ENCODE results near the gene MRGPRG.
"Not testable (repeated sequence)": the region's sequence is repeated elsewhere in the genome, so short reads cannot be mapped to it uniquely, and the experiment has no call there.

MRGPRG gene, protein sequence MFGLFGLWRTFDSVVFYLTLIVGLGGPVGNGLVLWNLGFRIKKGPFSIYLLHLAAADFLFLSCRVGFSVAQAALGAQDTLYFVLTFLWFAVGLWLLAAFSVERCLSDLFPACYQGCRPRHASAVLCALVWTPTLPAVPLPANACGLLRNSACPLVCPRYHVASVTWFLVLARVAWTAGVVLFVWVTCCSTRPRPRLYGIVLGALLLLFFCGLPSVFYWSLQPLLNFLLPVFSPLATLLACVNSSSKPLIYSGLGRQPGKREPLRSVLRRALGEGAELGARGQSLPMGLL

DNA sequence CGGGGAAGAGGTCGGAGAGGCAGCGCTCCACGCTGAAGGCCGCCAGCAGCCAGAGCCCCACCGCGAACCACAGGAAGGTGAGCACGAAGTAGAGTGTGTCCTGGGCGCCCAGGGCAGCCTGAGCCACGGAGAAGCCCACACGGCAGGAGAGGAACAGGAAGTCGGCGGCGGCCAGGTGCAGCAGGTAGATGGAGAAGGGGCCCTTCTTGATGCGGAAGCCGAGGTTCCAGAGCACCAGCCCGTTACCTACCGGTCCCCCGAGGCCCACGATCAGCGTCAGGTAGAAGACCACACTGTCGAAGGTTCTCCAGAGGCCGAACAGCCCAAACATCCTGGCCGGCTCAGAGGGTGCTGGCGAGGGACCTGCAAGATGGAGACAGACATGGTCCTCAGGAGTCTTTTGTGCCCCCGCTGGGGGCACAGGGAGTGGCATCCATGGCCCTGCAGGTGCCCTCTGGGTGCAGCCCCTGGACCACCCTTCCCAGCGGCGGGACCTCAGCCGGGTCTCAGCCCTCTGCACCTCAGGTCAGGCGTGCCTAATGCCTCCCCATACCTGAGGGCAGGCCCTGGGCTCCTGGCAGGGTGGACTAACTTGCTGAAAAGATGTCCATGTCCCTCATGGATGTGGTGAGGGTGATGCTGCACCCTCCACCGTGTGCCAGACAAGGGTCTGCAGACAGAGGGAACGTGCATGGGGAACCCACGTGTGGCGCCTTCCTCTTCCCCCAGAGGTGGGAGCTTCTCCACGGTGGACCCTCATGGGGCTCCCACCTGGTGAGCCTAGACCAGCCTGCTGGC is at the start of gene MRGPRG:
Gene MRGPRG (minus strand): TSS at position 331 of the 798 bp plus-strand sequence. CDS start 0 bp downstream, at position 331.
- DNase-seq (ENCODE audit: low read depth) = no peak

DNA sequence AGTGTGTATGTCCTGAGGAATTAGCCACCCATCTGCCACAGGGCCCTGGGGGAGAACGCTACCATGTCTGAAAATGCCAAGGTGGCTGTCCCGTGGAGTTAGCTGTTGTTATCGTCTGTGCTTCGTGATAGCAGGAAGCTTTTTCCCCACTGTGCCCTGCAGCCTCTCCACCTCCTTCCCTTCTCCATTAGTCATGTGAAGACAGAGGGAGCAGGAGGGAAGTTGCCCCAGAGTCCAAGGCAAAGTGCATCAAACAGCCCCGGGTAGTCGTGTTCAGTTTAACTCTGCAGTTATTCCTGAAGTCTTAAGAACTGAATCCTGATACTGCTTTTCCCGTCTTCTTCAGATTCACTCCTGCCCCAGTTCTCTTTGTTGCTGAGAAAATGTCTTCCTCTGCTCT is 43.9 kb upstream of the MRGPRG start:
- DNase-seq (ENCODE audit: low read depth) = not testable (repeated sequence)

DNA sequence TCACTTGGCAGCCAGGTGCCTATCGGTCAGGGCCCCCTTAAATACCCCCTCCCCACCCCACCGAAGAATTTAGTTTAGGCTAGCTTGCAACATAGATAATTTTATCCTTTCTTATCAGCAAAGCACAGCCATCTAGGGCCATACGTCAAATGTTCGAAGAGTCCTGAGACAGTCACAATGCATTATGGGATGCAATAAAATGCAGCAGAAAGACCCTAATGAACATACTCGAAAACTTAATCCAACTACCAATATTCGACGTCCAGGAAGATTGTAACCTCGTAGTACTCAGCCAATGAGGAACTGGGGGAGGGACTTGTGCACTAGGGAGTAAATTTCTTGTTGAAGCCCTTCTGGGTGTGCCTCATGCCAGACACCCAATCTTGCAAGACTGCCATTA is 43.2 kb upstream of the MRGPRG start:
- not testable (repeated sequence) for DNase-seq (ENCODE audit: low read depth)

DNA sequence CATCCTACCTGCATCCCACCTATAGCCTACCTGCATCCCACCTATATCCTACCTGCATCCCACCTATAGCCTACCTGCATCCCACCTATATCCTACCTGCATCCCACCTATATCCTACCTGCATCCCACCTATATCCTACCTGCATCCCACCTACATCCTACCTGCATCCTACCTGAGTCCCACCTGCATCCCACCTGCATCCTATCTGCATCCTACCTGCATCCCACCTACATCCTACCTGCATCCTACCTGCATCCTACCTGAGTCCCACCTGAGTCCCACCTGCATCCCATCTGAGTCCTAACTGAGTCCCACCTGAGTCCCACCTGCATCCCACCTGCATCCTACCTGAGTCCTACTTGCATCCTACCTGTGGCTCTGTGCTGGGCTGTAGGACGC is 38.9 kb upstream of the MRGPRG start:
- DNase-seq (ENCODE audit: low read depth) = not testable (repeated sequence)

GRCh38 chr11:3255241-3255640 is 36.6 kb upstream of the MRGPRG start:
- DNase-seq (ENCODE audit: low read depth) = not testable (repeated sequence)

GRCh38 chr11:3254773-3255172 is 36.2 kb upstream of the MRGPRG start:
- DNase-seq (ENCODE audit: low read depth) = not testable (repeated sequence)

DNA sequence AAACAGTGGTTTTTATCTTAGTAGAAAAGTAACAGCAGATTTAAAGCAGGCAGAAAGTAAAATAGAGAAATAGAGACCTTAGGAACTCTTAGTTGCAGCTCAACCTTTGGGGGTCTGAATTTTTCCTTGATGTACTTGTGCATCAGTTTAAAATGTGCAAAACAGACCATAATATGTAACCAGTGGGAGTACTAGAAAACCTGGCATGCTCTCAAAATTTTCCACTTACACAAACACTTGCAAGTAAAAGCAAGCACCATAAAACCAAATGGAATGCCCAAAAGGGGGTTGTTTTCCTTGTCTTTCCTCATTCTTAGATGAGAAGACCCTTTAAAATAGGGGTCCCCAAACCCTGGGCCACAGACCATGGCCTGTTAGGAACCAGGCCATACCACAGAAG is 26.5 kb upstream of the MRGPRG start:
- DNase-seq (ENCODE audit: low read depth) = no peak

DNA sequence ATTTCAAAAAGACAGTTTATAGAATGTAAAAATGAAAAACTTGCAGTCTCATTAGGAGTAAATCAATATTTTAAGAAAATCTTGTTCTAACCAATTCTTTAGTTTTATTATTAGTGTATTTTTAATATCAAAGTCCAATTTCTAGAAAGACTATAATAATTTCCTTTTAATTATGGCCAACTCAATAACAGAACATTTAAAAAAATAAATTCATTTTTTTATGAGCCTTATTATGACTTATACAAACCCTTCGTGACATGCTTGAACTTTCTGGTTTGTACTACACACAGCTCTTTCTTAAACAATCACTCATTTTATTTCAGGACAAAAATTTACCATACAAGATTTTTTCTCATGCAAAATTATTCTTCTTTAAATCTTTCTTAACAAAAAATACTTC is 25.3 kb upstream of the MRGPRG start:
- no peak for DNase-seq (ENCODE audit: low read depth)

DNA sequence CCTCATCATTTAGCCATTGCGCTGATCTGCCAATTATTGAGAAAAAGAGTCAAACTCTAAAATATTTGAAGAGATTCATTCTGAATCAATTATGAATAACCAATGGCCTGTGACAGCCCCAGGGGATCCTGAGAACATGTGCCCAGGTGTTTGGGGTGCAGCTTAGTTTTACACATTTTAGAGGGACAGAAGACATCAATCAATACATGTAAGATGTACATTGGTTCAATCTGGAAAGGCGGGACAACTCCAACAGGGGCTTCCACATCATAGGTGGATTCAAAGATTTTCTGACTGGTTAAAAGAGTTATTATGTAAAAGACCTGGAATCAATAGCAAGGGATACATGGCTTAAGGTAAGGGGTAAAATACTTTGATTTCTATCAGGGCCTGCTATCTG is 18.5 kb upstream of the MRGPRG start:
- DNase-seq (ENCODE audit: low read depth) = no peak

- DNase-seq (ENCODE audit: low read depth) = no peak
Observed at GRCh38 chr11:3234846-3235245, 16.2 kb upstream of the MRGPRG start.

GRCh38 chr11:3232956-3233355 is 14.3 kb upstream of the MRGPRG start:
- DNase-seq (ENCODE audit: low read depth) = no peak

DNA sequence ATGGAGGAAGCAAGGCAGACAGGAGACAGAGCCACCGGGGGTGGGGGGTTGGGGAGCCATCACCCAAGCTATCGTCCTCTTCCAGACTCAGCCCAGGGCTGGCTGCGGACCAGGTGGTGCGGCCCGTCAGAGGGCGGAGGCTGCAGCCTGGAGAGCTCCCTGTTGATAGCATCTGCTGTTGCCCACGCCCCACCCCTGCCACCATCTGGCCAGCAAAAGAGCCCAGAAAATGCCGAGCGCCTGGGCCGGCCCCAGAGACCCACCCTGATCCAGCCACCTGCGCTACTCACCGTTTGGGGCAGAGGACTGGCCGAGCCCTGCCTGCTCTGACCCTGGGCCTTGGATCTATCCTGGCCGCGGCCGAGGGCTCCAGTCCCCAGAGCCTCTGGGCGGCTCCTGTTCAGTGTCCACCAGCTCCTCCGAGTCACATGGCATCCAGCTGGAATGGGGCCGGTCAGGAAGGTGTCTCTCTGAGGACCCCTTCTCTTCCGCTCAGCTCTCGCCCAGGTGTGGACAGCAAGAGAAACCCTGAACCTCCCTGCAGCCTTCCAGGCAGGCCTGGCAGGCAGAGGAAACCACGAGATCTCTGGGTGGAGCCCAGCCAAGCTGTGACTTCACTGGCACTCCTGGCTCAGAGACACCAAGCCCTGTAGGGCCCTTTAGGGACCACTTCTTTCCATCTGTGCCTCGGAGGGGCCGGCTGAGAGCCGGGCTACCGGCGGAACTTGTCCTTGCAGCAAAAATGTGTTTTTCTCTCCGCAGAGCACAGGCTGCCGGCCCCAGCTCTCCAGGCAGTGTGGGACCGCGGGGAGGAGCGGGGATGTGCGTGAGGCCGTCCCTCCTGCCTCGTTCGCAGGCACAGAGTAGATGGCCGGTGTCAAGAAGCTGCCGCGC is 13.5 kb upstream of the MRGPRG start, which contains the start of gene MRGPRE:
Gene MRGPRE (minus strand): TSS at position 567 of the 894 bp plus-strand sequence. CDS start 3,618 bp downstream, outside the sequence.
- DNase-seq (ENCODE audit: low read depth) = no peak

DNA sequence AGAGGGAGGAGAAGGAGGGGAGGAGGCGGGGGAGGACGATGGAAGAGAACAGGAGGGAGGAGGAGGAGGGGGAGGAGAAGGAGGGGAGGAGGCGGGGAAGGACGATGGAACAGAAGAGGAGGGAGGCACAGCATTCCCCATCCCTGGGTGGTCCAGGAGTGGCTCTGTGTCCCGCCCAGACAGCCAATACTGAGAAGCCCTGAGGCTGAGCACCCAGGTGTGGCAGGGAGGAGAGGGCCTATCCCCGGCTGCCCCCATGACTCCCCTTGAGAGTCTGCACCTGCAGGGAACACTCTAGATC is 12.9 kb upstream of the MRGPRG start:
- DNase-seq (ENCODE audit: low read depth) = no peak

DNA sequence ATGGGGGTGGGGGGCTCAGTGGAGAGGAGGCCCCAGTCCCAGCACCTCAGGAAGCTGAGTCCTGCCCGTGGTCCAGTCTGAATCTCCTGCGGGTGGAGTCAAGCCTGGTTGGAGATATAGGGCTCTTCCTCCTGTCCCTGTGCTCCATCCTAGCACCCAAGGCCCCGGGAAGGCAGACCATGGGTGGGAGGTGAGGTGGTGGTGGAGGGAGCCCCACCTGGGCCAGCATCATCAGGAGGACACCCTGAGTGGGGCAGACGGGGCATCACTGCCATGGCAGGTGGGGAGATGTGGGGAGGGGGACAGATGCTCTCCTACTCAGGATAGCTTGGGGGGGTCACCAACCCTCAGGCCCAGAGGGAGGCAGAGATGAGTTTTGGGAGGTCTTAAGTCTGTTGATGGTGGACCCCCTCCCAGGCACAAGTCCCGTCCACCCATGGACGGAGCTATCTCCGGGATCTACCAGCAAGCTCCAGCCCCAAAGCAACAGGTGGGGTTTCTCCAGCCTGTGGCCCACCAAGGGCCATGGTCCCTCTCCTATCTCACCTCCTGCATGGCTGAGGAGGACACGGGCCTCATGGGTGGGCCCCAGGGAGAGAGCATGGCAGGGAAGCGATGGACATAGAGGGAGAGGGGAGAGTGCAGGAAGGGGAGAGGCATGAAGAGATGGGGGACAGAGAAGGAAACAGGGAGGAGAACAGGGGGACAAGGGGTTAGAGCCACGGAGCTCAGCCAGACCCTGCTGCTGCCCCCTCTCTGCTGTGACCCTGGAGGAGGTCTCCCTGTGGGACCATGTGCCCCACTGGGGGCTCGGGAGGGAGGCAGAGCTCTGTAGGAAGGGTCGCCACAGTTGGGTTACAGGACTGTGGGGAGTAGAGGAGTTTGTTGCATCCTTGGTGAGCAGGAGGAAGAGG is 12.3 kb upstream of the MRGPRG start:
- DNase-seq (ENCODE audit: low read depth) = no peak

DNA sequence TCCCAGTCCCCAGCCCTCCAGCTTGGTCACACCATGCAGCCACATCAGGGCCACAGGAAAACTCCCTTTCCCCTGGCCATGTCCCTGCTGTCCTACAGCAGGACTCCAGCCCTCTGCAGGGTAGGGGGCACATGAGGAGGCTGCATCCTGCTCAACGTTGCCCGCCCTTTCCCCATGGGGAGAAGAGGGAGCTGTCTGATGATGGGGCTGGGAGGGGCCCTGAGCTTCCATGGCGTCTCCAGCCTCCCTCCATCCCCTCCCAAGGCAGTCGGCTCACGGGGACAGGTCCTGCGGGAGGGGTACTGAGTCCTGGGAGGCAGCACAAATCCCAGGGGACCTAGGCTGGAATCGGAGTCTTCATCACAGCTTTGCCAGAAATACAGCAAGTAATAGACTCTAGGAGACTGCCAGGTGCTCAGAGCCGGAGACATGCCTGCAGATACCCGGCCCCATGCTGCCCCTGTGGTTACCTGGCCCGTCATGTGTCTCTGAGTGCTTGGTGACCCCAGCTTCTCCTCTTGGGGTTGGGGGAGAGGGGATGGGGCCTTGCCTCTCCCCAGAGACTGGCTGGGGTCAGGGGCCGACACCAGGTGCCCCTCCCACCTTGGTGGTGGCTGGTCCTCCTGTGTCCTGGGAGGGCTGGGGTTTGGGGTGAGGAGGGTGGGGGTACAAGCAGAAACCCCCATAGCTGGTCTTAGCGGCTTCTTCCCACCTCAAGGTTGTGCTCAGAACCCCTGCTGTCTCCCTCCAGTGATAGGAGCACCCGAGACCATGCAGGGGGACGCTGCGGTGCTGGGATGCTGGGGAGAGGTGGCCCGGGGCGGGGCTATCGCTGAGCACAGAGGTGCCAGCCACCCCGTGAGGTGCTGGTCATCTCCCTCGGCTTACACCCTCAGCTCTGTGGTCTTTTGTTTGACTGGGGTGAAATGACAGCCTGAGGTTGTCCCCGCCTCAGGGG is 11.3 kb upstream of the MRGPRG start:
- no peak for DNase-seq (ENCODE audit: low read depth)

GRCh38 chr11:3228445-3228829 is 9.8 kb upstream of the MRGPRG start:
- no peak for DNase-seq (ENCODE audit: low read depth)

- DNase-seq (ENCODE audit: low read depth) = no peak
Observed at GRCh38 chr11:3227568-3228444, 9.2 kb upstream of the MRGPRG start.

DNA sequence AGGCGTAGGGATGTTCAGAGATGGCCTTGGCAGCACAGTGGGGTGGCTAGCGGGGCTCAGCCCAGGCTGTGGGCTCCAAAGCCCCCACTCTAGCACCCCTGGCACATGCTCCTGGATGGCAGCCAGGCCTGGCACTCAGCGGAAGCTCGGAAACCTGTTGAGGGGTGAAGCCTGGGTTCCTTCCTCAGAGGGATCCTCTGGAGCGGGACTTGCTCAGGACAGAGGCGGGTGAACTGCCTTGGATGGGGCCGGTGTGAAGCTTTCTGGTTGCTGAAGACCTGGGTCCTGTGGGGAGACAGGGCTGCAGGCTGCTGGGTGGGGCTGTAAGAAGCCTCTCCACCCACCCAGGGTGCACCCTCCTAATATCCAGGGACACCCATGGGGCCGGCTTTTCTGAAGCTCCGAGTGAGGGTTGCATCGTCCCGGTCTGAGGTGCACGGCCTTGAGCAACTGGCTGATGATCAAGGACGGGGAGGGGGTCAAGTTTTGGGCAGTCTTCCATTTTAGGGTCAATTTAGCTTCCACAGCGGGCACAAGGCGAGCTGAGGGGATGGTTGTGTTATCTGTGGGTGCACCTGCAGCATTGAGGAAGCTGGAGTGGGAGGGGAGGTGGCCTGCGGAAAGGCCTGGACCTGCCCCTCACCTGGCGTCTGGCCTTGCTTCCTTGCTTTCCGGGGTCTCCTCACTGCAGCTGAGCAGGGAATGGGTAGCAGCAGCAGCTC is 8.4 kb upstream of the MRGPRG start:
- no peak for DNase-seq (ENCODE audit: low read depth)
